Measurements from ENCODE around the gene CCDC88C. TPM values are rescaled to one million over a fixed set of nuclear protein-coding genes. Genes with fewer than 3 reads are reported as not detected.

CCDC88C gene
- total and polyA plus RNA-seq, 4 donors: 16.5 to 66.0 (median 32.1) TPM

DNA sequence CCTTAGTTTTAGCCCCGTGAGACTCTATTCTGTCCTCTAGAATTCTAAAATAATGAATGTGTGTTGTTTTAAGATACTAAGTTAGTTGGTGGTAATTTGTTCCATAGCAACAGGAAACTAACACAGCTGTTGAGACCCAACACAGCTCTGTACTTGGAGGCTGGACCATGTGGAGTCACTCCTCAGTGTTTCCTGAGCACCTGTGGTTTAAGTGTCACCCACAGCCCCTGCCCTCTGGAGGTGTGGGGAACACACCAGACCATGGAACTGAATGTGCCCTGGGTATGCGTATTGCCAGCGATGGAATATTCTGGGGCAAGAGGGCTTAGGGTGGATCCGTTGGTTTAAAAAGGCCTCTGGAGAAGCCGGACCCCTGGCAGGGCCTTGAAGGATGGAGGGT, 156.5 kb downstream of the CCDC88C start:
- Histone ChIP-seq H3K9me3 (ENCODE audit: control insufficient read depth in 4 of 4, insufficient read depth in 3 of 4, low read length in 3 of 4) (peaks cover 0 to 3% (median 0%) of the 10 kb centered on the region in 4 donors), H3K36me3 (ENCODE audit: control insufficient read depth in 4 of 4, insufficient read depth in 4 of 4, low read length in 4 of 4) (no peaks in the 10 kb centered on the region), H3K9ac (ENCODE audit: insufficient read depth in 1 of 2, low read length in 2 of 2) (no peak overlapping the region), H3K4me1 (ENCODE audit: control insufficient read depth in 5 of 5, insufficient read depth in 5 of 5, low read length in 5 of 5) (peaks cover 0 to 15% (median 7%) of the 10 kb centered on the region in 5 donors), H3K27ac (ENCODE audit: low read depth in 1 of 2, low read length in 1 of 2) (no peak overlapping the region), H3K4me3 (no peak overlapping the region), H3K27me3 (ENCODE audit: control insufficient read depth in 3 of 3, insufficient read depth in 3 of 3, low read length in 2 of 3) (peaks cover 0 to 10% (median 7%) of the 10 kb centered on the region in 3 donors)
- ATAC-seq (ENCODE audit: insufficient read depth, low FRiP score) (no peak), DNase-seq (no peak)
- TF ChIP-seq, protein P1, sequence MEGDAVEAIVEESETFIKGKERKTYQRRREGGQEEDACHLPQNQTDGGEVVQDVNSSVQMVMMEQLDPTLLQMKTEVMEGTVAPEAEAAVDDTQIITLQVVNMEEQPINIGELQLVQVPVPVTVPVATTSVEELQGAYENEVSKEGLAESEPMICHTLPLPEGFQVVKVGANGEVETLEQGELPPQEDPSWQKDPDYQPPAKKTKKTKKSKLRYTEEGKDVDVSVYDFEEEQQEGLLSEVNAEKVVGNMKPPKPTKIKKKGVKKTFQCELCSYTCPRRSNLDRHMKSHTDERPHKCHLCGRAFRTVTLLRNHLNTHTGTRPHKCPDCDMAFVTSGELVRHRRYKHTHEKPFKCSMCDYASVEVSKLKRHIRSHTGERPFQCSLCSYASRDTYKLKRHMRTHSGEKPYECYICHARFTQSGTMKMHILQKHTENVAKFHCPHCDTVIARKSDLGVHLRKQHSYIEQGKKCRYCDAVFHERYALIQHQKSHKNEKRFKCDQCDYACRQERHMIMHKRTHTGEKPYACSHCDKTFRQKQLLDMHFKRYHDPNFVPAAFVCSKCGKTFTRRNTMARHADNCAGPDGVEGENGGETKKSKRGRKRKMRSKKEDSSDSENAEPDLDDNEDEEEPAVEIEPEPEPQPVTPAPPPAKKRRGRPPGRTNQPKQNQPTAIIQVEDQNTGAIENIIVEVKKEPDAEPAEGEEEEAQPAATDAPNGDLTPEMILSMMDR (IDR thresholded peaks at IDR 0.05; ENCODE audit: control extremely low read depth, extremely low read depth): no peak
- WGBS, 2 donors: 86 to 94% methylated on average over 5 of the region's 5 CpGs

DNA sequence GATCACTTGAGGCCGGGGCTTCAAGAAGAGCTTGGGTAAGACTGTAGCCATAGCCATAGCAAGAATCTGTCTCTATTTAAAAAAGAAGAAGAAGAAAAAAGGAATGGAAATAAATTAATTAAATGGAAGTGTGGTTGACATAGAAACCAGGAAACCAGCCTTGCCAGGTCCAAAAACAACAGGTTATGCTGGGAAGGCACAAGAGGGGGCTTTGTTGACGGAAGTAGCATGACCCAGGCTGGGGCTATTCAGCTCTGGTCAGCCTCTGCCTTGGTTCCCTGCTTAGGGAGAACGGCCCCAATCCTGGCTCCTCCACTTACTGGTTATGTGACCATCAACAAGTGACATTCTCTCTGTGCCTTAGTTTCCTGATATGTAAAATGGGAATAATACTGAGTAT, 158.7 kb downstream of the CCDC88C start:
- H3K27ac ChIP-seq (ENCODE audit: low read depth in 1 of 2, low read length in 1 of 2): no peak overlapping the region
- ATAC-seq (ENCODE audit: insufficient read depth, low FRiP score) (no peak), DNase-seq (no peak)
- H3K27me3 ChIP-seq (ENCODE audit: control insufficient read depth in 3 of 3, insufficient read depth in 3 of 3, low read length in 2 of 3): no peaks in the 10 kb centered on the region
- no peak overlapping the region for H3K4me3 ChIP-seq
- H3K9ac ChIP-seq (ENCODE audit: insufficient read depth in 1 of 2, low read length in 2 of 2): no peak overlapping the region
- 96% methylated on average over 3 of the region's 3 CpGs for WGBS, 2 donors
- TF ChIP-seq, protein P1 (IDR thresholded peaks at IDR 0.05; ENCODE audit: control extremely low read depth, extremely low read depth): no peak
- H3K9me3 ChIP-seq (ENCODE audit: control insufficient read depth in 4 of 4, insufficient read depth in 3 of 4, low read length in 3 of 4): peaks cover 0 to 3% (median 0%) of the 10 kb centered on the region in 4 donors
- H3K4me1 ChIP-seq (ENCODE audit: control insufficient read depth in 5 of 5, insufficient read depth in 5 of 5, low read length in 5 of 5): peaks cover 0 to 12% (median 3%) of the 10 kb centered on the region in 5 donors
- H3K36me3 ChIP-seq (ENCODE audit: control insufficient read depth in 4 of 4, insufficient read depth in 4 of 4, low read length in 4 of 4): no peaks in the 10 kb centered on the region

DNA sequence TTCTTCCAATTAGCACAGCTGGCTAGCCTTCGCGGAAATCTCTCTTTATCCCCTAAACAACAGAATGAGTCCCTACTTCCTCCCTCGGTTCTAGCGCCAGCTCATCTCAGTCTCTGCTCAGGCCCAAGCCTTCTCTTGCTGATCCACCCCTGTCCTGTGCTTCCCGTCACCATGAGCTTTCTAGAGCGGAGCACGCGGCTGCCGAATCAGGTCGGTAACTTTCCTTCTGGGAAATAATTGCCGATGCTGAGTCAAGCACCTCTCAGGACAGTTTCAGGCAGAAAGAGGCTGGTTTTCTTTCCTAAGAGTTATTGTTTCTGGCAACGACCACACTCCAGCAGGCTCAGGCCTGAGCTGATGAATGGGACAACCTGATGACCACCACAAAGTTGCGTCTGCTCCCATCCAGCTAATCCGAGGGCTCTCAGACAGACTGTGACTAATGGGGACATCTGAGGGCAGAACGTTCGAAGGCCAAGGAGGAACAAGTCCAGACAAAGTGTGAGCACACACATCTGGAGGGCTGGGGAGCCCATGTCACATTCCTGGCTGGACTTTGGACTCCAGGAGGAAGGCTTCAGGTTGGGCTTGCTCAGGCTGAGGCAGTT, 159.5 kb downstream of the CCDC88C start:
- DNase-seq: peak in 2 of 3 donors; percentile 38 to 39
- H3K27ac ChIP-seq (ENCODE audit: low read depth in 1 of 2, low read length in 1 of 2): peak overlapping the region in 1 of 2 donors; percentile 68
- WGBS, 2 donors: 45 to 61% methylated on average over 16 of the region's 16 CpGs
- TF ChIP-seq, protein P1 (IDR thresholded peaks at IDR 0.05; ENCODE audit: control extremely low read depth, extremely low read depth): no peak
- no peaks in the 10 kb centered on the region for H3K36me3 ChIP-seq (ENCODE audit: control insufficient read depth in 4 of 4, insufficient read depth in 4 of 4, low read length in 4 of 4)
- peaks cover 0 to 16% (median 3%) of the 10 kb centered on the region in 5 donors for H3K4me1 ChIP-seq (ENCODE audit: control insufficient read depth in 5 of 5, insufficient read depth in 5 of 5, low read length in 5 of 5)
- H3K4me3 ChIP-seq: no peak overlapping the region
- peak; percentile 9 for ATAC-seq (ENCODE audit: insufficient read depth, low FRiP score)
- H3K9me3 ChIP-seq (ENCODE audit: control insufficient read depth in 4 of 4, insufficient read depth in 3 of 4, low read length in 3 of 4): peaks cover 0 to 3% (median 0%) of the 10 kb centered on the region in 4 donors
- no peaks in the 10 kb centered on the region for H3K27me3 ChIP-seq (ENCODE audit: control insufficient read depth in 3 of 3, insufficient read depth in 3 of 3, low read length in 2 of 3)
- H3K9ac ChIP-seq (ENCODE audit: insufficient read depth in 1 of 2, low read length in 2 of 2): no peak overlapping the region

All from lung (tissue), 12 donors.